Measurements from ENCODE around the gene ACER3. TPM values are rescaled to one million over a fixed set of nuclear protein-coding genes. Genes with fewer than 3 reads are reported as not detected.
A peak's percentile ranks its signal among the peaks of the same experiment; 100 is the strongest.
"Not testable (repeated sequence)": the region's sequence is repeated elsewhere in the genome, so short reads cannot be mapped to it uniquely, and the experiment has no call there.

The ACER3 gene
- total RNA-seq, 1 donor from 2014 or later = 18.2 TPM

GRCh38 chr11:77061258-77061657 lies 200.5 kb downstream of the ACER3 start:
- DNase-seq = not testable (repeated sequence)

- no peak for DNase-seq
These were observed 202.2 kb downstream of the ACER3 start for GRCh38 chr11:77062924-77063323.

GRCh38 chr11:77063407-77063806 lies 202.7 kb downstream of the ACER3 start:
- no peak for DNase-seq

- no peak for DNase-seq
These were observed 203.1 kb downstream of the ACER3 start for GRCh38 chr11:77063861-77064260.

DNA sequence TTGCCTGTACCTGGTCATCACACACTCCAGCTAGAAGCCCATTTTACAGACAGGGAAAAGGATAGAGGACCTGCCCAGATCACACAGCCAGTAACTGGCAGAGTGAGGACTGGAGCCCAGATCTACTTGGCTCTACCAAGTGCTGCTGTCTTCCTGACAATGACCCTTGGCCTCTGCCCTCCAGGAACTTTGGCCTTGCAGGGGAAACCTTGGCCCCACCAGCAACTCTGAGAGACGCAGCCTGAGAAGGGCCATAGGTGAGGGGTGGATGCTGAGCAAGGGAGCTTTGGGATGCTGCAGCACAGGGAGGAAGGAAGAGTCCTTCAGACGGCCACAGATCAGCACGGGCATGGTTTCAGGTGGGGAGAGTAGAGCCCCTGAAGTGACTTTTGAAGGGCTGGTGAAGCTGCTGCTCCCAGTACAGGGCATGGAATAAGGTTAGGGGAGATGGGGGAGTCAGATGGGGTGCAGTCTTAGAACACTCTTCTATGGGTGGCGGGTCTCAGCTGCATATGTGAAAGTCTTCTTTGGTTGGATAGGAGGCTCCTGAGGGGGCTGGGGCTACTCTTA lies 204.0 kb downstream of the ACER3 start:
- no peak for DNase-seq

GRCh38 chr11:77065878-77066228 lies 205.1 kb downstream of the ACER3 start:
- DNase-seq = peak; percentile 47

GRCh38 chr11:77066229-77067042 lies 205.7 kb downstream of the ACER3 start, which contains the start of gene CAPN5:
TSS of gene CAPN5 (plus strand) at chr11:77066971. CDS start at chr11:77084887, 17,916 bp downstream.
- peak; percentile 91 for DNase-seq

DNA sequence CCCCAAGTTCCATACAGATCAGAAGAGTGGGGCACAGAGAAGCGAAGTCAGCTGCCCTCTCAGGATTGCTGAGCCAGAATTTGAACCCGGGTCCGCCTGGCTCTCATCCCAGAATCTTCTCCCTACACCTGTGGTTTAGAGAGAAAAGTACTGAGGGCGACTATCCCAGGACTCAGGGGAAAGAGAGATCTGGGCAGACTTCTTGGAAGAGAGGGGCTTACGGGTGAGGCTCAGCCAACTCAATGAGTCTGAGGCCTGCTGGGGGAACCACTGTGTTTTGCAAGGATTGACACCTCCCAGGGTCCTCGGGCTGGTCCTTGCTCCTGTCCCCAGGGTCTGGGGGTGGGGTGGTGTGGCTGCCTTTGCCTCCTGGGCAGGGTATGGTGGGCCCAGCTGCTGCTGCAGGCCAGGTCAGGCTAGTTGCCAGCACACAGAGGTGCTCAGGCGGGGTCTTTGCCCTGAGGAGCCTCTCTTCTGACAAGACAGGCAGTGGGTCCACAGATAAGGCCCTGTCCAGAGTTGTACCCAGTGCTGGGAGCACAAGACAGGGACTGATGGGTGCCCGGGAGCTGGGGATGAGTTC lies 207.2 kb downstream of the ACER3 start:
- no peak for DNase-seq

DNA sequence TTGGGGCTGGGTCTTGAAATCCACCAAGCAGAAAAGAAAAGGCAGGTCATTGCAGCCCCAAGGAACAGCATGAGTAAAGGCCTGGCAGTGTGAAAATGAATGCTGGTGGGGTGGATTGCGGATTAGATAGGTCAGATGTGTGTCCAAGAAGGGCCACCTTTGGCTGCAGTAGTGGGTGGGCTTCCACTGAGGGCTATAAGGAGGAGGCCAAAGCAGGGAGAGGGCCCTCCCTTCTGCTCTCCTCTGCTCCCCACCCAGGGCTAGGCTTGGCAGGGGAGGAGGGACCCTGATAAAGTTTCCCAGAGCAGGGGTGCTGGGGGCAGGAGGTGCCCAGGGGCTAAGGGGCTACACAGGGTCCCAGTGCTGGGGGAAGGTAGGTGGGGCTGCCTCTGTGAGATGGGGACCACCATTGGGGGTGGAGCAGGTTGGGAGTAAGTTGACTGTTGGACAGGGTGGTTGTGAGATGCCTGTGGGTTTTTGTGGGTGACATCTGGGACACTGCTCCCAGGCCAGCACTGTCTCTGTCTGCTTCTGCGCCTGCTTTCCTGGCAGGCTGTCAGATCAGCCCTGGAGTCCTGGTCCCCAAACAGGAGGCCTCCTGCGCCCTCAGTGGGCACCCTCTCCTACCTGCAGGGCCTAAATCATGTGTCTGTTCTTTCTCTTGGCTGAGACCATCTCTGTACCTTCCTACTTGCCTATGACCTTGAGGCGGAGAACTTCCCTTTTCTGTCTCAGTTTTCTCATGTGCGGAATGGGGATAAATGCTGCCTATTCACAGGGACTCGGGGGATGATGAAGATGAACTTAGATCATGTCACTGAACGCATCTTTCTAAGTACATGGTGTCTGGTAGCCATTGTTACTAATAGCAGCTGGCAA lies 208.0 kb downstream of the ACER3 start:
- no peak for DNase-seq

DNA sequence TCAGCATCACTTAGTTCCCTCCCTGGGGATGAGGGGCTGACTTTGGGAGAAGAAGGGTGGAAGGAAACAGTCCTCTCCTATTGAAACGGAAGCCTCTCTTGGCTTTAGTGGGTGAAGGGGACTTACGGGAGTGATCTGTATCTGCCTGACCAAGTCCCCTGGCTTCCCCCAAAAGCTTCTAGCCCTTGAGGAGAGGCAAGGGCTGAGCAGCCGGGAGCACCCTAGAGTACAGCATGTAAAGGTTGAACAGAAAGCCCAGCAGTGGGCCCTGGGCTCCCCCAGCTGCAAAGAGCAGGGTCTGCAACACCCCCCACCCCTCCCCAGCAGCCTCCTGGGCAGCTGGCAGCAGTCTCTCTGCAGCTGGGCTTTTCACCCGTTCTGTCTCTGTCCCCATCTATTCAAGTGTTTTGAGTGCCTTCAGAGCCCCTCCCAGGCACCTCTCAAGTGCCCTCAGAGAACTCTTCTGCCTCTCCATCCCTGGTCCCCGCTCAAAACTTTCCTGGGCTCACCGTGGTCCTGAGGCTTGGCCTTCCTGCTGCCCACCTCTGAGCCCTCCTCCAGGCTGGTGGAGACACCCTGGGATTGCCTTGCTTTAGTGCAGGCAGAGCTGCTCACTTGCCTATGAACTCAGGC lies 208.7 kb downstream of the ACER3 start:
- no peak for DNase-seq

GRCh38 chr11:77069969-77070582 lies 209.4 kb downstream of the ACER3 start:
- no peak for DNase-seq

- DNase-seq = no peak
These were observed 210.4 kb downstream of the ACER3 start for GRCh38 chr11:77071077-77071476.

- DNase-seq = no peak
These were observed 211.2 kb downstream of the ACER3 start for GRCh38 chr11:77071671-77072605.

- no peak for DNase-seq
These were observed 212.2 kb downstream of the ACER3 start for GRCh38 chr11:77072851-77073327.

DNA sequence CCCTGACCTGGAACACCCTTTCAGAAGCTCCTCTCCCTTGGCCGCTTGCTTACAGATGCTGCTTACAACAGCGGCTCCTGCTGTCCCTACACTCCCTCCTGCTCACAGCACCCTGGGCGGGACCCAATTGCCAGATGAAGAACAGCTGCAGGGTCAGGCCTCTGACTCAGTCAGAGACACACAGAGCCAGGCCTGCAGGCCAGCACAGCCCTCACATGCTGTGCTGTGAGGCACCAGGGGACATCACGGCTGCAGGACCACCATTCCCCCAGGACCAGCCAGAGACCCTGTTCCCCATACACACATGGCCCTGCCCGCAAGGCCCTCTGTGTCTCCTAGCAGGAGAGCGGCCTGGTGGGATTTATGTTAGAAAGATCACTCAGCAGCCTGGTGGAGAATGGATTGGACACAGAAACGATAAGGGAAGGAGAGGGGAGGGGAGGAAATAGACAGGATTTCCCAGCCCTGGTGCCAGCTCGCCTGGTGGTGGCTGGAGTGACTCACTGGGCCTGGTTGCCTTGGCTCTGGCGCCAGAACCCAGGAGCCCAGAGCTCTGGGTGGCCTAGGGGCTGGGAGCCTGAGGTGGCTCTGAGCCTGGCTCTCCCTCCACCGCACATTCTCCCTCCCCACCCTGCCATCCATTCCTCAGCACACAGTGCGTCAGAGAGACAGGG lies 212.7 kb downstream of the ACER3 start:
- DNase-seq = peak; percentile 88

DNA sequence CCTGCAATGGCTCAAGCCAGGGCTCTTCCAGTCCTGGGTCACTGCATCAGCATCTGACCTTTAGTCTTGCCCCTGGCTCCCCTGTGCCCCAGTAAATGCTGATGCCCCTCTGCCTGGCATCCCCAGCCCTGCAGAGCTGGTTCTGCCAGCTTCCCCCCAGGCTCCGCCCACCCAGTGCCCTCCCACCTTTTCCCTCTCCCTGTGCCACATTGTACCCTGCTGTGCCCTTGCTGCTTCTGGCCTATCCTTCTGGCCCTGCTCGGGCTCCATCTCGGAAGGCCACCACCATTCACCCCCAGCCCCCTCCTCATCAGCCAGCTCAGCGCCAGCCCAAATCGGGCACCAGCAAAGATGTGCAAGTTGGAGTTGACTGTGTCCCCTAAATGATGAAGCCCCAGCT lies 213.5 kb downstream of the ACER3 start:
- DNase-seq = no peak

DNA sequence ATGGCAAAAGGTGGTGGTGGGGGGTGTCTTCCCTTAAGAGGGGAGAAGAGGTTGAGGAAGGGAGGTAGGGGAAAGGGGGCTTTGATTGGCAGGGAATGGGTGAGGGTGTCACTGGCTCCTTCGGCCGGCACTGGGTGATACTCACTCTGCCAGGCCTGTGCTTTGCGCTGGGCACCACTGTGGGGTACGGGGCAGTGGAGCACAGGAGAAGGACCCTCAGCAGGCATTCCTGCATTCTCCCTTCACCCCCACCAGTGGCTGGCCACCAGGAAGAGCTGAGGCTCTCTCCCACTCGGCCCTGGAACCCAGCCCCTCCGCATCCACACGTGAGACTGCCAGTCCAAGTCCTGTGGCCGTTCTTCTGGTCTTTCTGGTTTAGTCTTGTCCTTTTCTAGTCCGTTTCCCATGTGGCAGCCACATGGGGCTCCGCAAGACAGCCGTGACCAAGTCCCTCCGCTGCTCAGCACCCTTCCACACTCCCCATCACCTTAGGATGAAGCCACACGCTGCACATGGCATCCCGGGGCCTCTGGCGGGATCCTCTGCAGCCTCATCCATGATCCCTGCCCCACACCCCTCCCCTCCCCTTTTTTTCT lies 214.0 kb downstream of the ACER3 start:
- no peak for DNase-seq

- no peak for DNase-seq
These were observed 214.7 kb downstream of the ACER3 start for GRCh38 chr11:77075425-77075905.

All from skin of body (tissue), 2 donors.